IMR-90 (cell line): ENCODE measurements around the gene RNF223. TPM values are rescaled to one million over a fixed set of nuclear protein-coding genes. Genes with fewer than 3 reads are reported as not detected.

Experiments
- ATAC-seq: fragments of 200-7000 bp; cut with Tn5 transposase; 2 replicates; pipeline ENCODE4 v1.9.1; 2020; ENCODE audit warnings: low read depth, mild to moderate bottlenecking, moderate library complexity
- BruUV-seq: library from RNA; stranded (reverse); fragments of 400-500 nt; replicated peaks from 2 replicates; lab custom pipeline; 2021; lab: Mats Ljungman, UMichigan
- CTCF ChIA-PET: fragments of 300-600 bp; formaldehyde crosslinking; extraction: SDS; loops from one replicate; lab custom pipeline; 2021; ENCODE audit warnings: antibody characterized with exemption; lab: Yijun Ruan, JAX
- POLR2A ChIA-PET: fragments of 300-600 bp; sonication (Branson Sonifier 250); formaldehyde crosslinking; loops from one replicate; lab custom pipeline; 2022; ENCODE audit warnings: antibody characterized with exemption; ENCODE audit not compliant: unreplicated experiment; lab: Charles Lee
- DNase-seq: peaks from one replicate; pipeline ENCODE4 v3.0.0; 2013
- H2AFZ ChIP-seq: replicated peaks from 2 replicates; pipeline ENCODE3; 2013; ENCODE audit warnings: low read length, mild to moderate bottlenecking; ENCODE audit not compliant: poor library complexity
- H2AK5ac ChIP-seq: 2 replicates; pipeline ENCODE4 v1.6.1; 2013; ENCODE audit warnings: low read depth, low read length, inconsistent platforms
- H2AK9ac ChIP-seq: replicated peaks from 2 replicates; pipeline ENCODE3; 2013; ENCODE audit warnings: mild to moderate bottlenecking, low read depth, low read length, moderate library complexity; ENCODE audit not compliant: poor library complexity
- H2BK120ac ChIP-seq: 2 replicates; pipeline ENCODE4 v1.6.1; 2013; ENCODE audit warnings: low read depth, low read length, inconsistent platforms
- H2BK15ac ChIP-seq: 3 replicates; pipeline ENCODE4 v1.6.1; 2013; ENCODE audit warnings: low read depth, low read length, inconsistent platforms
- H2BK20ac ChIP-seq: 2 replicates; pipeline ENCODE4 v1.6.1; 2013; ENCODE audit warnings: low read depth, mild to moderate bottlenecking, inconsistent platforms, low read length, moderate library complexity
- H2BK5ac ChIP-seq: 2 replicates; pipeline ENCODE4 v1.6.1; 2013; ENCODE audit warnings: mild to moderate bottlenecking, low read depth, low read length, inconsistent platforms; ENCODE audit not compliant: poor library complexity, severe bottlenecking
- H3K14ac ChIP-seq: replicated peaks from 2 replicates; pipeline ENCODE4 v1.6.1; 2013; ENCODE audit warnings: low read depth, low read length, inconsistent platforms
- H3K18ac ChIP-seq: 2 replicates; pipeline ENCODE4 v1.6.1; 2013; ENCODE audit warnings: low read depth, low read length, control low read depth
- H3K23ac ChIP-seq: 2 replicates; pipeline ENCODE4 v1.6.1; 2013; ENCODE audit warnings: low read depth, low read length, inconsistent platforms
- H3K27ac ChIP-seq: 2 replicates; pipeline ENCODE4 v1.5.1; 2013; ENCODE audit warnings: mild to moderate bottlenecking, control low read depth, low read length; ENCODE audit not compliant: insufficient read depth
- H3K27me3 ChIP-seq: 2 replicates; pipeline ENCODE4 v1.6.1; 2013; ENCODE audit warnings: low read length; ENCODE audit not compliant: control insufficient read depth, insufficient read depth
- H3K36me3 ChIP-seq: 2 replicates; pipeline ENCODE4 v1.6.1; 2013; ENCODE audit warnings: low read length, mixed read lengths; ENCODE audit not compliant: control insufficient read depth, insufficient read depth
- H3K4ac ChIP-seq: 2 replicates; pipeline ENCODE4 v1.6.1; 2013; ENCODE audit warnings: low read depth, low read length, inconsistent platforms
- H3K4me1 ChIP-seq: 2 replicates; pipeline ENCODE4 v1.6.1; 2013; ENCODE audit warnings: low read length, mixed read lengths; ENCODE audit not compliant: control insufficient read depth, insufficient read depth
- H3K4me2 ChIP-seq: 2 replicates; pipeline ENCODE4 v1.6.1; 2013; ENCODE audit warnings: low read depth, mild to moderate bottlenecking, control low read depth, low read length, moderate library complexity
- H3K4me3 ChIP-seq: 2 replicates; pipeline ENCODE4 v1.5.1; 2013; ENCODE audit warnings: low read depth, mild to moderate bottlenecking, control low read depth, low read length, moderate library complexity; ENCODE audit not compliant: insufficient read depth
- H3K56ac ChIP-seq: 2 replicates; pipeline ENCODE4 v1.6.1; 2013; ENCODE audit warnings: low read length, inconsistent platforms; ENCODE audit not compliant: insufficient read depth; ENCODE audit errors: extremely low read depth
- H3K79me1 ChIP-seq, 2 experiments: 2 replicates each; pipeline ENCODE4 v1.6.1; 2013; ENCODE audit warnings: low read length in 2 of 2, inconsistent platforms in 1 of 2, low read depth in 1 of 2
- H3K9ac ChIP-seq: 2 replicates; pipeline ENCODE4 v1.6.1; 2013; ENCODE audit warnings: low read depth, low read length, control low read depth
- H3K9me1 ChIP-seq: 2 replicates; pipeline ENCODE4 v1.6.1; 2013; ENCODE audit warnings: low read length, inconsistent platforms; ENCODE audit not compliant: insufficient read depth
- H3K9me3 ChIP-seq: 2 replicates; pipeline ENCODE4 v1.6.1; 2013; ENCODE audit warnings: low read length; ENCODE audit not compliant: control insufficient read depth, insufficient read depth
- H4K20me1 ChIP-seq: 2 replicates; pipeline ENCODE4 v1.6.1; 2013; ENCODE audit warnings: low read length, inconsistent platforms; ENCODE audit not compliant: insufficient read depth
- H4K5ac ChIP-seq: 2 replicates; pipeline ENCODE4 v1.6.1; 2013; ENCODE audit warnings: mild to moderate bottlenecking, low read depth, low read length, control low read depth
- H4K8ac ChIP-seq, 2 experiments: 2 replicates each; pipeline ENCODE4 v1.6.1; 2013; ENCODE audit warnings: low read depth in 2 of 2, low read length in 2 of 2, control low read depth in 1 of 2, inconsistent platforms in 1 of 2
- H4K91ac ChIP-seq: 2 replicates; pipeline ENCODE4 v1.6.1; 2013; ENCODE audit warnings: low read depth, low read length, inconsistent platforms; ENCODE audit not compliant: insufficient read depth
- CEBPB ChIP-seq: IDR thresholded peaks from 2 replicates; pipeline ENCODE4 v1.6.1; 2012; ENCODE audit warnings: low read depth, low read length, improper control_type of control experiment
- CHD1 ChIP-seq: IDR thresholded peaks from 2 replicates; pipeline ENCODE4 v1.6.1; 2012; ENCODE audit warnings: low read depth, low read length, improper control_type of control experiment
- FOS ChIP-seq: fragments of 150-350 bp; IDR thresholded peaks from 2 replicates; pipeline ENCODE4 v1.6.1; 2016; ENCODE audit warnings: low read depth, low read length
- MAFK ChIP-seq: IDR thresholded peaks from 2 replicates; pipeline ENCODE4 v1.6.1; 2012; ENCODE audit warnings: low read depth, low read length, improper control_type of control experiment
- MAZ ChIP-seq: IDR thresholded peaks from 2 replicates; pipeline ENCODE4 v1.6.1; 2012; ENCODE audit warnings: low read depth, mild to moderate bottlenecking, low read length, improper control_type of control experiment, moderate library complexity, borderline replicate concordance
- MXI1 ChIP-seq: IDR thresholded peaks from 2 replicates; pipeline ENCODE4 v1.6.1; 2012; ENCODE audit warnings: low read depth, mild to moderate bottlenecking, low read length, moderate library complexity, borderline replicate concordance
- NFE2L2 ChIP-seq: fragments of 150-350 bp; IDR thresholded peaks from 2 replicates; pipeline ENCODE4 v1.6.1; 2016; ENCODE audit warnings: low read depth, mild to moderate bottlenecking, low read length
- RFX5 ChIP-seq: IDR thresholded peaks from 2 replicates; pipeline ENCODE4 v1.8.0; 2012; ENCODE audit warnings: low read depth, mild to moderate bottlenecking, low read length, moderate library complexity
- SMC3 ChIP-seq: fragments of 150-350 bp; IDR thresholded peaks from 2 replicates; pipeline ENCODE4 v1.6.1; 2016; ENCODE audit warnings: low read depth, mild to moderate bottlenecking, antibody characterized with exemption, low read length, moderate library complexity
- WGBS, 2 experiments: methylation state at CpG; one replicate each; pipeline versions ENCODE4 v1.1.5 to v1.1.7; 2013; ENCODE audit warnings: missing lambda C conversion rate in 2 of 2; ENCODE audit not compliant: insufficient read length in 1 of 2; ENCODE audit errors: extremely low coverage in 2 of 2; 5-methylcytosine and 5-hydroxymethylcytosine counted together
- dilution Hi-C: fragments of 300-500 bp; cut with HindIII; formaldehyde crosslinking; loops from one replicate; pipeline ENCODE4 v1.14.3; 2018; ENCODE audit warnings: low sequenced_read_pairs; ENCODE audit not compliant: unreplicated experiment
- in situ Hi-C: fragments of 300-500 bp; cut with MboI; formaldehyde crosslinking; loops from 3 replicates; pipeline ENCODE4 v1.14.3; 2019; ENCODE audit warnings: low sequenced_read_pairs, inconsistent platforms, mixed read lengths
- intact Hi-C: fragments of 100-400 bp; cut with micrococcal nuclease; formaldehyde crosslinking; loops from 2 replicates; pipeline ENCODE4 v1.10.0; 2022
- polyA plus RNA-seq, 3 experiments: library from polyadenylated mRNA; depleted of rRNA; stranded (reverse); fragments of >200 nt; gene quantifications; 2 replicates each; pipeline ENCODE4 v1.2.3, GENCODE V29; 2012; ENCODE audit warnings: low replicate concordance in 1 of 3
- total RNA-seq: library from RNA; depleted of rRNA; stranded (reverse); fragments of >200 nt; gene quantifications from 2 replicates; pipeline ENCODE4 v1.2.3, GENCODE V29; 2012
- TF ChIP-seq, protein P1 (sequence below): fragments of 150-350 bp; IDR thresholded peaks from 2 replicates; pipeline ENCODE4 v1.6.1; 2016; ENCODE audit warnings: low read depth, mild to moderate bottlenecking, low read length, moderate library complexity, borderline replicate concordance
- TF ChIP-seq, protein P2 (sequence below): fragments of 150-350 bp; IDR thresholded peaks from 2 replicates; pipeline ENCODE4 v1.6.1; 2017; ENCODE audit warnings: mild to moderate bottlenecking, antibody characterized with exemption, low read length, low read depth

Gene RNF223
- total and polyA plus RNA-seq, 2 of the 4 experiments (the other 2 are of a cell fraction), result not detected

DNA sequence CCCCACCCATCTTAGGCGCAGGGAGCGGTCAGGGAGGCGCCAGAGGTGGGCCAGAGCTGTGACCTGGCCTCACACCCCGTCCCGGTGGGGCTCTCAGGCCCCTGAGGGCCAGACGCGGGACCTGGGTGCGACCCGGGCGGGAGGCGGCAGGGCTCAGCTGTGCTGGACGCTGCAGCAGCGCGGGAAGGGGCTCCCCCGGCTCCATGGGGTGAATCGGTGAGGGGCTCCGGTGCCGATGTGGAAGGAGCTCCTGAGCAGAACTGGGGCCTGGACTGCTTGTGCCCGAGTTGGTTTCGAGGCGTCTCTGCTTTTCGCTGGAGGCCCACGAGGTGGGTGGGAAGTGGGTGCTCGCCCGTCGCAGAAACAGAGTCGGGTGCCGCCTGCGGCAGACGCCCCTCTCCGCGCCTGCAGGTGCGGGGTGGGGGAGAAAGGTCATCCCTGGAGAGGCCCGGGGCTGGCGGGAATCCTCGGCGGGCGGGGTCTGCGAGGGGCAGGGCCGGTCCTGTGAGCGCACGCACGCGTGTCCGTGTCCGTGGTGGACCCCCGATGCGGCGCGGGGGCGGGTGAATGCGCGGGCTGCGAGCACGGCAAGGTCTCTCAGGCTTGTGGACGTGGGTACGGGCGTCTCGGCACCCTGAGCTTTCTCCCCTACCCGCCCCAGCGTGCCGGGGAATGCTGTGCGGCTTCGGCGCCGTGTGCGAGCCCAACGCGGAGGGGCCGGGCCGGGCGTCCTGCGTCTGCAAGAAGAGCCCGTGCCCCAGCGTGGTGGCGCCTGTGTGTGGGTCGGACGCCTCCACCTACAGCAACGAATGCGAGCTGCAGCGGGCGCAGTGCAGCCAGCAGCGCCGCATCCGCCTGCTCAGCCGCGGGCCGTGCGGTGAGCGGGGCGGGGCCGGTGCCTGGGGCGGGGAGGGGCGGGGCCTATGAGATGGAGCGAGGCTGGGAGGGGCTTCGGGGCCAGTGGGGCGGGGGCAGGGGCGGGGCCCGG lies 33.8 kb downstream of the RNF223 start (continued):
- TF ChIP-seq MXI1 (peak; percentile 28; the same call in 1 of the 2 replicates), RFX5 (no peak), CEBPB (no peak)

DNA sequence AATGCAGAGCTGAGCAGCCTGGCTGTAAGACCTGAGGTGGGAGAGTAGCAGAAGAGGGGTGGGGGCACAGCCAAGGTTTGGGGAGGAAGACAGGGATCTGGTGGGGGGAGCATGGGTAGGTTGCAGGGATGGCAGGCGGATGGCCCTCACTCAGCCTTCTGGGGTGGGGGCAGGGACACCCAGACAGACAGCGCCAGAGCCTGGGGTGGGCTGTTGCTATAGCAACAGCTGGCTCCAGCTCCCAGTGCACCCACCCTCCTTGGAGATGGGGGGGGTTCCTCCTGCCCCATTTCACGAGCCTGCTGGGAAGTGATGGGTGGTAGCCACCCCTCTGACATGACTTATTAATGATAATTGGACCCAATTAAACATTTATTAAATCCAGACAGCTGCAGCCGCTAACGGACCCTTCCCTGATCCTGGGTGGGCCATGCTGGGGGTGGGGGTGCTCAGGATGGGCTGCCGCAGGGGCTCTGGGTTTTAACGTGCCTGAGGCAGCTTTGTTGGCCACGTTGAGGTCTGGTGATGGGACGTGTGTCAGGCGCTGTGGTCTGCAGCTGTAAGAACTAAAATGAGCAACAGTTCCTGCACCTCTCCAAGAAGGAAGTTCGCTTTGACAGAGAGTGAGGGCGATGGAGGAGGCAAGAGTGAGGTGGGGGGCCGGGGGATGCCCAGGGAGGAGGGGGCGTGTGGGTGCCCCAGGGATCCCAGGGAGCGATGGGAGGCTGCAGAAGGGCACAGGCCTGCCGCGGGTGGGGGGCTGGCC lies 34.8 kb downstream of the RNF223 start:
- WGBS, 2 experiments, result 40% methylated on average over 3 of the region's 17 CpGs; no CpG with 5 or more reads in 1 of the 2 experiments
- Histone ChIP-seq H3K36me3 (peaks cover 34% of the 10 kb centered on the region), H2BK20ac (no peak overlapping the region), H2AFZ (no peak overlapping the region), H2AK9ac (peak overlapping the region; percentile 1), H3K9me1 (0 out of 2 replicates have a peak, but pooled peaks cover 5% of the 10 kb centered on the region), H3K27me3 (no peaks in the 10 kb centered on the region), H3K23ac (no peak overlapping the region), H3K4ac (no peak overlapping the region), H4K5ac (no peak overlapping the region), H3K4me2 (no peak overlapping the region), H3K9ac (no peak overlapping the region), H3K9me3 (no peaks in the 10 kb centered on the region), H3K27ac (no peak overlapping the region), H3K79me1 (peaks cover 9 to 31% of the 10 kb centered on the region in 2 experiments), H2BK5ac (no peak overlapping the region), H4K20me1 (peaks cover 60% of the 10 kb centered on the region), H3K56ac (no peak overlapping the region), H2BK120ac (no peak overlapping the region), H4K91ac (no peak overlapping the region), H2BK15ac (no peak overlapping the region), H3K4me1 (peaks cover 7% of the 10 kb centered on the region), H3K18ac (no peak overlapping the region), H3K14ac (no peak overlapping the region), H4K8ac (no peak overlapping the region), H3K4me3 (no peak overlapping the region), H2AK5ac (no peak overlapping the region)
- DNase-seq (no peak), ATAC-seq (no peak)
- dilution Hi-C loops (no loop called here), intact Hi-C loops (no loop called here), in situ Hi-C loops (no loop called here)
- TF ChIP-seq FOS (no peak), NFE2L2 (no peak), SMC3 (no peak), MAZ (no peak), CHD1 (no peak), MXI1 (no peak), MAFK (no peak)
- TF ChIP-seq, protein P1, sequence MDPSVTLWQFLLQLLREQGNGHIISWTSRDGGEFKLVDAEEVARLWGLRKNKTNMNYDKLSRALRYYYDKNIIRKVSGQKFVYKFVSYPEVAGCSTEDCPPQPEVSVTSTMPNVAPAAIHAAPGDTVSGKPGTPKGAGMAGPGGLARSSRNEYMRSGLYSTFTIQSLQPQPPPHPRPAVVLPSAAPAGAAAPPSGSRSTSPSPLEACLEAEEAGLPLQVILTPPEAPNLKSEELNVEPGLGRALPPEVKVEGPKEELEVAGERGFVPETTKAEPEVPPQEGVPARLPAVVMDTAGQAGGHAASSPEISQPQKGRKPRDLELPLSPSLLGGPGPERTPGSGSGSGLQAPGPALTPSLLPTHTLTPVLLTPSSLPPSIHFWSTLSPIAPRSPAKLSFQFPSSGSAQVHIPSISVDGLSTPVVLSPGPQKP, result no peak
- TF ChIP-seq, protein P2, sequence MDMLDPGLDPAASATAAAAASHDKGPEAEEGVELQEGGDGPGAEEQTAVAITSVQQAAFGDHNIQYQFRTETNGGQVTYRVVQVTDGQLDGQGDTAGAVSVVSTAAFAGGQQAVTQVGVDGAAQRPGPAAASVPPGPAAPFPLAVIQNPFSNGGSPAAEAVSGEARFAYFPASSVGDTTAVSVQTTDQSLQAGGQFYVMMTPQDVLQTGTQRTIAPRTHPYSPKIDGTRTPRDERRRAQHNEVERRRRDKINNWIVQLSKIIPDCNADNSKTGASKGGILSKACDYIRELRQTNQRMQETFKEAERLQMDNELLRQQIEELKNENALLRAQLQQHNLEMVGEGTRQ, result no peak
- ChIA-PET CTCF (interaction anchor here (1.1 kb wide), 1 partner anchor 20 kb away, joined by 3 read pairs; no protein-coding TSS in a partner anchor), POLR2A (no interaction called here)
- BruUV-seq, result no TSS peak
